ENCODE data around the gene DPM3.
A peak's percentile ranks its signal among the peaks of the same experiment; 100 is the strongest.
"Not testable (repeated sequence)": the region's sequence is repeated elsewhere in the genome, so short reads cannot be mapped to it uniquely, and the experiment has no call there.

DPM3 gene

GRCh38 chr1:155168105-155168445, 27.7 kb upstream of the DPM3 start:
- not testable (repeated sequence) for H3K9me3 ChIP-seq (ENCODE audit: control insufficient read depth, insufficient read depth, low read depth, low read length); H3K4me1 ChIP-seq (ENCODE audit: control insufficient read depth, insufficient read depth, low read length); H3K4me3 ChIP-seq (ENCODE audit: low read depth, low read length); H3K27ac ChIP-seq (ENCODE audit: extremely low read depth, low read depth, low read length)
- ChIA-PET POLR2A (interaction anchor here (0.6 to 1.8 kb wide), 8 partner anchors 25 to 472 kb away, joined by 3 to 17 read pairs (median 6); partner anchors contain the start of genes ADAM15, DPM3 and SLC50A1), CTCF (interaction anchor here (0.6 to 12.2 kb wide), 34 partner anchors 9 to 744 kb away, joined by 3 to 439 read pairs (median 4); partner anchors contain the start of genes ADAM15, EFNA4, PMVK and SLC50A1)
- TF ChIP-seq ZNF600 (tag by site-specific recombination; IDR thresholded peaks at IDR 0.05): 0 out of 2 replicates have a peak, but pooled peaks have one; percentile 53
- TF ChIP-seq ZFHX2 (tag by site-specific recombination; conservative IDR thresholded peaks at IDR 0.05): peak; percentile 23; the same call in 1 of the 2 replicates
- peak; percentile 3; the same call in 1 of the 2 replicates for TF ChIP-seq ZNF394 (tag by site-specific recombination; IDR thresholded peaks at IDR 0.05; ENCODE audit: borderline replicate concordance)
- 0 out of 2 replicates have a peak, but pooled peaks have one; percentile 6 for TF ChIP-seq KLF7 (tag by site-specific recombination; IDR thresholded peaks at IDR 0.05; ENCODE audit: borderline replicate concordance)
- 0 out of 2 replicates have a peak, but pooled peaks have one; percentile 1 for TF ChIP-seq ZNF324 (tag by site-specific recombination; IDR thresholded peaks at IDR 0.05)
- peaks cover 5 to 31% of the 10 kb centered on the region in 2 experiments; a peak in 2 of 3 replicates for H3K36me3 ChIP-seq (ENCODE audit: control insufficient read depth in 2 of 2, insufficient read depth in 1 of 2, low read length in 2 of 2)

DNA sequence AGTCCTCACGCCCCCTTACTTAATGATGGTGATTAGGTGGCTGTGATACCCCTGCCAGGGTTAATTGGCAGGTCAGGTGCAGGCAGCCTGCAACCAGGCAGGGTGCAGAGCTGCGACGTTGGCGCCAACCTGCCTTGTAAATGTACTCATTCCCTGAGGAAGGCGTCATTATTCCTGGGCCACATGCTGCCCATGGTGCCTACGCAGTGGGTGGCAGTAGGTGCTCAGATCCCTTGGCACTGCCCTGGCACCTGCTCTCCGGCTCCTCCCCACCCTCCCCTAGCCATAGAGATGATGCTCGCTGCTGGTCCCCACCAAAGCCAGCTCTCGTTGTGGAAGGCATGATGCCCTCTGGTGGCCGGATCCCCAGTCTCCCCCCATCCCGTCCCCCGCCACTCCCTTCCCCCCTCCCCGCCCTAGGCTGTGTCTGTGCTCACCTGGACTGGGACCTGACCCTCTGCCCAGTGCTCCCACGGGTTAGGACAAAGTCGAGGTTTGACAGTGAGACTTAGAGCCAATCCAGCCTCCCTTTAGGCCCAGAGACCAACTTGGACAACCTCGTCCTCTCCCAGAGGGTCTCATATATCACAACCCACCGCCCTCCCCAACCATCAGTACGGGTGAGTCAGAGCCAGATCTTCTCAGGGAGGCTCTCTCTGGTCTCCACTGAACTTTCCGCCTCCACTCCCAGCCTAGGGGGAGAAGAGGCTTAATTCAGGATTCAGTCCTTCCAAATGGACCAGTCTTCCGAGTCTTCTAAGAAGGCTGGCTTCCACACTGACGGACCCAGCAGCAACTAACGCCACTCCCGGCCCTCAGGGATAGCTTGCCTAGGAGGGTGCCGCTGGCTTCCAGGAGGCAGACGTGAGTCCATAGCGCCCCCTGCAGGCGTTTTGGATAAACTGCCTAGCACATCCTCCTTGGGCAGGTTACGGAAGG, 27.1 kb upstream of the DPM3 start:
- H3K4me1 ChIP-seq (ENCODE audit: control insufficient read depth, insufficient read depth, low read length): no peaks in the 10 kb centered on the region; the same call in 1 of the 2 replicates
- ChIA-PET POLR2A (interaction anchor here (0.6 to 1.8 kb wide), 12 partner anchors 8 to 473 kb away, joined by 3 to 17 read pairs (median 5); partner anchors contain the start of genes ADAM15, DPM3 and SLC50A1), CTCF (interaction anchor here (0.6 to 12.2 kb wide), 29 partner anchors 10 to 743 kb away, joined by 3 to 439 read pairs (median 5); partner anchors contain the start of genes ADAM15, EFNA4, PMVK and SLC50A1)
- no peak overlapping the region; the same call in 1 of the 2 replicates for H3K27ac ChIP-seq (ENCODE audit: extremely low read depth, low read depth, low read length)
- no peaks in the 10 kb centered on the region for H3K9me3 ChIP-seq (ENCODE audit: control insufficient read depth, insufficient read depth, low read depth, low read length)
- H3K36me3 ChIP-seq (ENCODE audit: control insufficient read depth in 2 of 2, insufficient read depth in 1 of 2, low read length in 2 of 2): peaks cover 5 to 31% of the 10 kb centered on the region in 2 experiments; a peak in 2 of 3 replicates
- peak overlapping the region; percentile 35 for H3K4me3 ChIP-seq (ENCODE audit: low read depth, low read length)
- no peak for TF ChIP-seq MEIS1 (CRISPR knock-in tag; IDR thresholded peaks at IDR 0.05; ENCODE audit: borderline replicate concordance)
- TF ChIP-seq ZNF830 (tag by site-specific recombination; IDR thresholded peaks at IDR 0.05; ENCODE audit: low read depth): no peak
- TF ChIP-seq, protein P1, sequence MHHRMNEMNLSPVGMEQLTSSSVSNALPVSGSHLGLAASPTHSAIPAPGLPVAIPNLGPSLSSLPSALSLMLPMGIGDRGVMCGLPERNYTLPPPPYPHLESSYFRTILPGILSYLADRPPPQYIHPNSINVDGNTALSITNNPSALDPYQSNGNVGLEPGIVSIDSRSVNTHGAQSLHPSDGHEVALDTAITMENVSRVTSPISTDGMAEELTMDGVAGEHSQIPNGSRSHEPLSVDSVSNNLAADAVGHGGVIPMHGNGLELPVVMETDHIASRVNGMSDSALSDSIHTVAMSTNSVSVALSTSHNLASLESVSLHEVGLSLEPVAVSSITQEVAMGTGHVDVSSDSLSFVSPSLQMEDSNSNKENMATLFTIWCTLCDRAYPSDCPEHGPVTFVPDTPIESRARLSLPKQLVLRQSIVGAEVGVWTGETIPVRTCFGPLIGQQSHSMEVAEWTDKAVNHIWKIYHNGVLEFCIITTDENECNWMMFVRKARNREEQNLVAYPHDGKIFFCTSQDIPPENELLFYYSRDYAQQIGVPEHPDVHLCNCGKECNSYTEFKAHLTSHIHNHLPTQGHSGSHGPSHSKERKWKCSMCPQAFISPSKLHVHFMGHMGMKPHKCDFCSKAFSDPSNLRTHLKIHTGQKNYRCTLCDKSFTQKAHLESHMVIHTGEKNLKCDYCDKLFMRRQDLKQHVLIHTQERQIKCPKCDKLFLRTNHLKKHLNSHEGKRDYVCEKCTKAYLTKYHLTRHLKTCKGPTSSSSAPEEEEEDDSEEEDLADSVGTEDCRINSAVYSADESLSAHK (tag by site-specific recombination; IDR thresholded peaks at IDR 0.05): no peak
- 0 out of 2 replicates have a peak, but pooled peaks have one; percentile 38 for TF ChIP-seq ZFP69B (tag by site-specific recombination; IDR thresholded peaks at IDR 0.05)
- TF ChIP-seq, protein P2, sequence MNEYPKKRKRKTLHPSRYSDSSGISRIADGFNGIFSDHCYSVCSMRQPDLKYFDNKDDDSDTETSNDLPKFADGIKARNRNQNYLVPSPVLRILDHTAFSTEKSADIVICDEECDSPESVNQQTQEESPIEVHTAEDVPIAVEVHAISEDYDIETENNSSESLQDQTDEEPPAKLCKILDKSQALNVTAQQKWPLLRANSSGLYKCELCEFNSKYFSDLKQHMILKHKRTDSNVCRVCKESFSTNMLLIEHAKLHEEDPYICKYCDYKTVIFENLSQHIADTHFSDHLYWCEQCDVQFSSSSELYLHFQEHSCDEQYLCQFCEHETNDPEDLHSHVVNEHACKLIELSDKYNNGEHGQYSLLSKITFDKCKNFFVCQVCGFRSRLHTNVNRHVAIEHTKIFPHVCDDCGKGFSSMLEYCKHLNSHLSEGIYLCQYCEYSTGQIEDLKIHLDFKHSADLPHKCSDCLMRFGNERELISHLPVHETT (tag by site-specific recombination; IDR thresholded peaks at IDR 0.05): no peak; the same call in 1 of the 2 replicates
- no peak for TF ChIP-seq ZNF514 (tag by site-specific recombination; IDR thresholded peaks at IDR 0.05)
- TF ChIP-seq FEZF1 (tag by site-specific recombination; IDR thresholded peaks at IDR 0.05): no peak
- TF ChIP-seq ZNF510 (tag by site-specific recombination; IDR thresholded peaks at IDR 0.05; ENCODE audit: insufficient replicate concordance): no peak
- TF ChIP-seq ZIC2 (tag by site-specific recombination; IDR thresholded peaks at IDR 0.05): peak; percentile 33; the same call in 1 of the 2 replicates
- peak; percentile 66 for TF ChIP-seq IKZF3 (tag by site-specific recombination; IDR thresholded peaks at IDR 0.05)
- TF ChIP-seq OVOL3 (tag by site-specific recombination; IDR thresholded peaks at IDR 0.05): no peak
- peak; percentile 85 for TF ChIP-seq ZSCAN30 (tag by site-specific recombination; IDR thresholded peaks at IDR 0.05)
- TF ChIP-seq ZNF623 (tag by site-specific recombination; IDR thresholded peaks at IDR 0.05): no peak
- peak; percentile 97 for TF ChIP-seq ZNF654 (tag by site-specific recombination; IDR thresholded peaks at IDR 0.05; ENCODE audit: low read depth)
- TF ChIP-seq, protein P3, sequence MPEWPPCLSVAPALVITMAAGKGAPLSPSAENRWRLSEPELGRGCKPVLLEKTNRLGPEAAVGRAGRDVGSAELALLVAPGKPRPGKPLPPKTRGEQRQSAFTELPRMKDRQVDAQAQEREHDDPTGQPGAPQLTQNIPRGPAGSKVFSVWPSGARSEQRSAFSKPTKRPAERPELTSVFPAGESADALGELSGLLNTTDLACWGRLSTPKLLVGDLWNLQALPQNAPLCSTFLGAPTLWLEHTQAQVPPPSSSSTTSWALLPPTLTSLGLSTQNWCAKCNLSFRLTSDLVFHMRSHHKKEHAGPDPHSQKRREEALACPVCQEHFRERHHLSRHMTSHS (tag by site-specific recombination; IDR thresholded peaks at IDR 0.05): no peak
- TF ChIP-seq, protein P4, sequence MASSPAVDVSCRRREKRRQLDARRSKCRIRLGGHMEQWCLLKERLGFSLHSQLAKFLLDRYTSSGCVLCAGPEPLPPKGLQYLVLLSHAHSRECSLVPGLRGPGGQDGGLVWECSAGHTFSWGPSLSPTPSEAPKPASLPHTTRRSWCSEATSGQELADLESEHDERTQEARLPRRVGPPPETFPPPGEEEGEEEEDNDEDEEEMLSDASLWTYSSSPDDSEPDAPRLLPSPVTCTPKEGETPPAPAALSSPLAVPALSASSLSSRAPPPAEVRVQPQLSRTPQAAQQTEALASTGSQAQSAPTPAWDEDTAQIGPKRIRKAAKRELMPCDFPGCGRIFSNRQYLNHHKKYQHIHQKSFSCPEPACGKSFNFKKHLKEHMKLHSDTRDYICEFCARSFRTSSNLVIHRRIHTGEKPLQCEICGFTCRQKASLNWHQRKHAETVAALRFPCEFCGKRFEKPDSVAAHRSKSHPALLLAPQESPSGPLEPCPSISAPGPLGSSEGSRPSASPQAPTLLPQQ (tag by site-specific recombination; IDR thresholded peaks at IDR 0.05): peak; percentile 47; the same call in 1 of the 2 replicates
- TF ChIP-seq ZNF664 (tag by site-specific recombination; IDR thresholded peaks at IDR 0.05): no peak
- TF ChIP-seq SP7 (tag by site-specific recombination; IDR thresholded peaks at IDR 0.05): peak; percentile 54
- peak; percentile 89 for TF ChIP-seq ZNF660 (tag by site-specific recombination; IDR thresholded peaks at IDR 0.05)
- TF ChIP-seq ZNF324 (tag by site-specific recombination; IDR thresholded peaks at IDR 0.05): peak; percentile 50; the same call in 1 of the 2 replicates
- TF ChIP-seq KLF1 (tag by site-specific recombination; IDR thresholded peaks at IDR 0.05): peak; percentile 23; the same call in 1 of the 2 replicates
